Lower lobe of right lung (tissue), 2 donors: ENCODE measurements around the gene P3R3URF. TPM values are rescaled to one million over a fixed set of nuclear protein-coding genes. Genes with fewer than 3 reads are reported as not detected.

ENCODE experiments used
- ATAC-seq, 2 donors: fragments of 200-7000 bp; cut with Tn5 transposase; one replicate each; pipeline ENCODE4 v1.9.1; 2020 to 2022; ENCODE audit warnings: mild to moderate bottlenecking in 2 of 2, moderate library complexity in 2 of 2
- DNase-seq: peaks from one replicate; pipeline ENCODE4 v3.0.0-alpha.2; 2020
- H3K27ac ChIP-seq: fragments of 200-600 bp; one replicate; pipeline ENCODE4 v1.8.0; 2022
- H3K27me3 ChIP-seq: fragments of 200-600 bp; one replicate; pipeline ENCODE4 v1.8.0; 2022; ENCODE audit warnings: low read depth
- H3K36me3 ChIP-seq: fragments of 200-600 bp; one replicate; pipeline ENCODE4 v1.8.0; 2022; ENCODE audit warnings: mild to moderate bottlenecking
- H3K4me1 ChIP-seq: fragments of 200-600 bp; one replicate; pipeline ENCODE4 v1.8.0; 2022
- H3K4me3 ChIP-seq: fragments of 200-600 bp; one replicate; pipeline ENCODE4 v1.8.0; 2022; ENCODE audit warnings: mild to moderate bottlenecking
- H3K9me3 ChIP-seq: fragments of 200-600 bp; one replicate; pipeline ENCODE4 v1.8.0; 2022
- intact Hi-C: fragments of 100-400 bp; cut with DNase I; formaldehyde crosslinking; loops from one replicate; pipeline ENCODE4 v1.11.0; 2022
- total RNA-seq: library from RNA; stranded (reverse); fragmentation: NEBNext Ultra II Directional; extraction: Animal tissue kit (Norgen Biotek cat#: 25700); gene quantifications from one replicate; pipeline ENCODE4 v1.2.1, GENCODE V29; 2021
- TF ChIP-seq, protein P1 (sequence below): fragments of 200-600 bp; IDR thresholded peaks from one replicate; pipeline ENCODE4 v1.8.0; 2022; ENCODE audit warnings: antibody characterized with exemption, mild to moderate bottlenecking
- donor health status: DM: no; HTN: yes; CAD: no; lungs with severe emphysema.

Gene P3R3URF
- total RNA-seq, 1 donor from 2014 or later = not detected

GRCh38 chr1:46159516-46159915, 16.8 kb downstream of the P3R3URF start:
- intact Hi-C loops = no loop called here
- H3K36me3 ChIP-seq = no peaks in the 10 kb centered on the region
- no peaks in the 10 kb centered on the region for H3K27me3 ChIP-seq
- H3K27ac ChIP-seq = no peak overlapping the region
- TF ChIP-seq, protein P1, sequence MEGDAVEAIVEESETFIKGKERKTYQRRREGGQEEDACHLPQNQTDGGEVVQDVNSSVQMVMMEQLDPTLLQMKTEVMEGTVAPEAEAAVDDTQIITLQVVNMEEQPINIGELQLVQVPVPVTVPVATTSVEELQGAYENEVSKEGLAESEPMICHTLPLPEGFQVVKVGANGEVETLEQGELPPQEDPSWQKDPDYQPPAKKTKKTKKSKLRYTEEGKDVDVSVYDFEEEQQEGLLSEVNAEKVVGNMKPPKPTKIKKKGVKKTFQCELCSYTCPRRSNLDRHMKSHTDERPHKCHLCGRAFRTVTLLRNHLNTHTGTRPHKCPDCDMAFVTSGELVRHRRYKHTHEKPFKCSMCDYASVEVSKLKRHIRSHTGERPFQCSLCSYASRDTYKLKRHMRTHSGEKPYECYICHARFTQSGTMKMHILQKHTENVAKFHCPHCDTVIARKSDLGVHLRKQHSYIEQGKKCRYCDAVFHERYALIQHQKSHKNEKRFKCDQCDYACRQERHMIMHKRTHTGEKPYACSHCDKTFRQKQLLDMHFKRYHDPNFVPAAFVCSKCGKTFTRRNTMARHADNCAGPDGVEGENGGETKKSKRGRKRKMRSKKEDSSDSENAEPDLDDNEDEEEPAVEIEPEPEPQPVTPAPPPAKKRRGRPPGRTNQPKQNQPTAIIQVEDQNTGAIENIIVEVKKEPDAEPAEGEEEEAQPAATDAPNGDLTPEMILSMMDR = no peak
- no peak overlapping the region for H3K4me3 ChIP-seq
- no peaks in the 10 kb centered on the region for H3K9me3 ChIP-seq
- ATAC-seq (no peak), DNase-seq (no peak)
- H3K4me1 ChIP-seq = no peaks in the 10 kb centered on the region

GRCh38 chr1:46158312-46159281, 17.7 kb downstream of the P3R3URF start:
- intact Hi-C loops = no loop called here
- ATAC-seq = no peak
- TF ChIP-seq, protein P1 = no peak

DNA sequence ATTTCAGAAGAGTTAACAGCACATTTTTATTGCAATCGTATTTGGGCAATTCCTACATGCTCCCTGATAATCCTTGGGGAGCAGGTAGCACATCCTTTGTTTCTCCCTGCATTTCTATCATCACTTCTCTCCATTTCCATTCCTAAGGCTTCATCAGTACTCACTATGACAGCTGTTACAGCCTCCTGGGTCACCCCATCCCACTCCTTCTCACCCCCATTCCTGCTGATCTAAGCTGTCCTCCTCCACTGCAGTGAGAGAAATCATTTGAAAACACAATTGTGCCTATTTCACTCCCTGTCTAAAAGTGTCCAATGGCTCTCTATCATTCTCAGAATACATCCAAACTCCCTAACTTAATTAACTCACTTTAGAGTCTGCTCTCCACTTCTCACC, 18.4 kb downstream of the P3R3URF start:
- Histone ChIP-seq H3K36me3 (no peaks in the 10 kb centered on the region), H3K4me3 (no peak overlapping the region), H3K27ac (no peak overlapping the region), H3K9me3 (no peaks in the 10 kb centered on the region), H3K27me3 (no peaks in the 10 kb centered on the region), H3K4me1 (no peaks in the 10 kb centered on the region)
- no peak for DNase-seq
- no peak for ATAC-seq
- TF ChIP-seq, protein P1 = no peak
- intact Hi-C loops = no loop called here

More at GRCh38 chr1:46158312-46159281, 17.7 kb downstream of the P3R3URF start:
- Histone ChIP-seq H3K27ac (no peak overlapping the region), H3K4me3 (no peak overlapping the region), H3K4me1 (no peaks in the 10 kb centered on the region), H3K27me3 (no peaks in the 10 kb centered on the region), H3K36me3 (no peaks in the 10 kb centered on the region), H3K9me3 (no peaks in the 10 kb centered on the region)
- DNase-seq = no peak

DNA sequence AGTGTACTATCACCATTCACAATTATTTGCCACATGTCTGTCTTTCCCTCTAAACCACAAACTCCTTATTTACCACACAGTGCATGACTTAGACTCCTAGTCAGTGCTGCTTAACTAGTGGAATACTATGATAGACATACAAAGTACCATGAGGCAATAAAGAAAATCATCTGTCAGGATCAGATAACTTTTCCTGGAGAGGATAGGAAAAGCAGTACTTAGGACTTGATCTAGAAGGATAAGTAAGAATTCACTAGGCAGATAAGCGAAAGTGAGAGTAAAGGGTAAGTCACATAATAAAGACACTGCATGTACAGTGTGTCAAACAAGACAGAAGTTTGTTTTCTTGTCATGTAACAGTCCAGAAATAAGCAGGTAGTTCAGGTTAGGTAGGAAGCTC, 22.6 kb downstream of the P3R3URF start:
- ATAC-seq = no peak

DNA sequence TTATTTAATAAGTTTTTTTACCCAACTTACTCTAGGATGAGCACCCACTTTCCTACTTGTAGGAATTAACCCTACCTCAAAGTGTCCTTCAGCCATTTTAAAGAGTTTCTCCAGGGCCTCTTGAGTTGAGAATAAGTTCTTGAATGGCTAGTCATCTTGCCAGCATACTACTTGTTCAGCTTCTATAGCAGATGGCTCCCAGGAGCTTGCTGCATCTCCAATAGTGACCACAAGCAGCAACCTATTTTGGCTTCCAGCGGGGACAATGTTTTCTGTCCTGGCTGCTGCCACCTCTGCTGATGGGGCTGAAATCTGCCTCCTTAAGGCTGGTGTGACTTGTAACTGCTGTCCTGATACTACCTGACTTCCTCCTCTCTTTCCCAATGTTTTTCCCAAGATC, 23.1 kb downstream of the P3R3URF start:
- no peaks in the 10 kb centered on the region for H3K4me1 ChIP-seq
- intact Hi-C loops = no loop called here
- H3K9me3 ChIP-seq = no peaks in the 10 kb centered on the region
- H3K4me3 ChIP-seq = no peak overlapping the region
- TF ChIP-seq, protein P1 = no peak
- ATAC-seq (no peak), DNase-seq (no peak)
- H3K27me3 ChIP-seq = no peaks in the 10 kb centered on the region
- H3K36me3 ChIP-seq = no peaks in the 10 kb centered on the region
- H3K27ac ChIP-seq = no peak overlapping the region

More for the DNA sequence above, 22.6 kb downstream of the P3R3URF start:
- Histone ChIP-seq H3K9me3 (no peaks in the 10 kb centered on the region), H3K36me3 (no peaks in the 10 kb centered on the region), H3K4me1 (no peaks in the 10 kb centered on the region), H3K27me3 (no peaks in the 10 kb centered on the region), H3K27ac (no peak overlapping the region), H3K4me3 (no peak overlapping the region)
- intact Hi-C loops = no loop called here
- DNase-seq = no peak
- TF ChIP-seq, protein P1 = no peak
